ENCODE data around the gene DCP1B. TPM values are rescaled to one million over a fixed set of nuclear protein-coding genes. Genes with fewer than 3 reads are reported as not detected.

DCP1B gene
- total and polyA plus RNA-seq, 2 donors (not counting 3 experiments of a cell fraction or from before 2014, with no cell fraction given): 11.2 to 19.8 TPM

GRCh38 chr12:1978078-1978862 lies 26.0 kb downstream of the DCP1B start:
- Histone ChIP-seq H3K9me1 (replicated peaks; ENCODE audit: control insufficient read depth, extremely low read depth, insufficient read depth, low read length) (no peaks in the 10 kb centered on the region), H3K9me3 (replicated peaks; ENCODE audit: control insufficient read depth, insufficient read depth, low read length) (no peaks in the 10 kb centered on the region), H4K20me1 (replicated peaks; ENCODE audit: control insufficient read depth, extremely low read depth, insufficient read depth, low read length) (no peaks in the 10 kb centered on the region), H3K4me1 (ENCODE audit: control insufficient read depth, extremely low read depth, insufficient read depth, low read length) (no peaks in the 10 kb centered on the region), H3K4me3 (replicated peaks in 1 of 3; ENCODE audit: insufficient read depth in 1 of 3, low read depth in 1 of 3, low read length in 3 of 3) (no peak overlapping the region), H3K4me2 (ENCODE audit: insufficient read depth, low read length) (no peak overlapping the region), H3K27me3 (ENCODE audit: control insufficient read depth in 2 of 2, insufficient read depth in 2 of 2, low read length in 2 of 2) (no peaks in the 10 kb centered on the region), H3K9ac (replicated peaks; ENCODE audit: extremely low read depth, insufficient read depth, low read length) (no peak overlapping the region), H2AFZ (ENCODE audit: low read depth, low read length) (no peak overlapping the region), H3K79me2 (ENCODE audit: control insufficient read depth, insufficient read depth, low read length) (no peaks in the 10 kb centered on the region), H3K27ac (ENCODE audit: insufficient read depth, low read depth, low read length) (no peak overlapping the region), H3K36me3 (ENCODE audit: control insufficient read depth in 2 of 2, extremely low read depth in 1 of 2, insufficient read depth in 2 of 2, low read length in 2 of 2) (no peaks in the 10 kb centered on the region)
- POLR2A ChIA-PET: no interaction called here
- FAIRE-seq: no peak
- dilution Hi-C loops (cut with MboI; ENCODE audit: extremely low pct_ligation_motif_present, low sequenced_read_pairs): no loop called here
- no peak for DNase-seq (ENCODE audit: low read depth, low spot score)
- intact Hi-C loops (cut with micrococcal nuclease): no loop called here
- no TSS peak for BruUV-seq (replicated peaks)
- CTCF ChIA-PET: no interaction called here
- TF ChIP-seq MYC (IDR thresholded peaks at IDR 0.05; ENCODE audit: low read depth, low read length): no peak
- TF ChIP-seq FOS (IDR thresholded peaks at IDR 0.05; ENCODE audit: borderline replicate concordance, insufficient read depth, low read length): no peak
- TF ChIP-seq POLR2A (IDR thresholded peaks at IDR 0.05; ENCODE audit: low read depth, low read length): no peak
- TF ChIP-seq GATA2 (IDR thresholded peaks at IDR 0.05; ENCODE audit: insufficient read depth, insufficient read length, low read depth, low read length): no peak
- no peak for TF ChIP-seq CTCF (IDR thresholded peaks at IDR 0.05; ENCODE audit: extremely low read depth in 1 of 2, insufficient read depth in 1 of 2, low read depth in 1 of 2, low read length in 2 of 2)
- TF ChIP-seq, protein P1, sequence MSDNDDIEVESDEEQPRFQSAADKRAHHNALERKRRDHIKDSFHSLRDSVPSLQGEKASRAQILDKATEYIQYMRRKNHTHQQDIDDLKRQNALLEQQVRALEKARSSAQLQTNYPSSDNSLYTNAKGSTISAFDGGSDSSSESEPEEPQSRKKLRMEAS (IDR thresholded peaks at IDR 0.05; ENCODE audit: insufficient read depth, insufficient read length): no peak
- no peak for TF ChIP-seq JUN (IDR thresholded peaks at IDR 0.05; ENCODE audit: borderline replicate concordance, insufficient read depth, insufficient read length, low read depth)
- TF ChIP-seq POLR2AphosphoS5 (IDR thresholded peaks at IDR 0.05; ENCODE audit: insufficient read depth, low read depth, low read length): no peak
- TF ChIP-seq EZH2 (IDR thresholded peaks at IDR 0.05; ENCODE audit: borderline replicate concordance, low read depth, low read length, severe bottlenecking): no peak

Measured in endothelial cell of umbilical vein (primary cell).